NOMO-1 (cell line): ENCODE data around the gene PPFIA4.

Experiments used
- DNase-seq, 2 experiments: peaks; one replicate each; lab custom pipeline; 2025; ENCODE audit not compliant: unreplicated experiment in 2 of 2; lab: John Stamatoyannopoulos, UW

PPFIA4 gene

DNA sequence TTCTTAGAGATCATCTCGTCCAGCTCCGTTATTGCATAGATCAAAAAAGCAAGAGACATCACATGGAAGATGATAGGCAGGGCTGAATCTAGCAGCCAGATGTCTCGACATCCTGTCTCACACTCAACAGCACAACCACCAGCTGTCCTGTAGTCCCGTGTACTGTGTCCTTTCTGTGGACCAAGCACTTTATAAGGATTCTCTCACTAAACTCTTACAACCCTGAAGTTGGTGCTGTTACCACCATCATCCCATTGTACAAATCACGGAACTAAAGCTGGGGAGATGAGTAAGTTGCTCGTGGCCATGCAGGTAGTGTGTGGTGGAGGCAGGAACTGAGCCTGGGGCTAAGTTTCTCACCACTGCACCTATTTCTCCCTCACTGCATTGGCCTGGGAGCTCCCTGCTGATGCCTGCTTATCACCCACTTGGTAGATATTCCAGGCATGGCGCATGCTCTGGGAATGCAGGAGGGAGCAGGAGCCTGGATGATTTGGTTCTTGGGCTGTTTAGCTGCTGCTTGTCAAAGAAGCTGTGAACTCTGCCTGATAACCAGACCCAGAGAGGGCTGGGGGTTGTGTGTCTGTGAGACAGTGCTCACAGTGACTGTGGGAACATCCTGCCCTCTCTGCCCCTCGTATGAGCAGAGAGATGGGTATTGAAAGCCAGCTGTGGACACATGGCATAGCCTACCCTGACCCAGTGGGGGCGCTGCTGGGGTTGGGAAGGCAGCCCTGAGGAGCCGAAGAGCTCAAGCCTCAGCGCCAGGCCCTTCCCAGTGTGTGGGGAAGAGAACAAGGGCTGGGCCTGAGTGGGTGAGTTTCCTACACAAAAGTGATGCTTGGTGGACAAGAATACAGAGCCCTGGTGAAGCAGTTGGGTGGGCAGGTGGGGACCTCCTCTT lies 13.6 kb downstream of the PPFIA4 start:
- peak; percentile 71 to 83 for DNase-seq

DNA sequence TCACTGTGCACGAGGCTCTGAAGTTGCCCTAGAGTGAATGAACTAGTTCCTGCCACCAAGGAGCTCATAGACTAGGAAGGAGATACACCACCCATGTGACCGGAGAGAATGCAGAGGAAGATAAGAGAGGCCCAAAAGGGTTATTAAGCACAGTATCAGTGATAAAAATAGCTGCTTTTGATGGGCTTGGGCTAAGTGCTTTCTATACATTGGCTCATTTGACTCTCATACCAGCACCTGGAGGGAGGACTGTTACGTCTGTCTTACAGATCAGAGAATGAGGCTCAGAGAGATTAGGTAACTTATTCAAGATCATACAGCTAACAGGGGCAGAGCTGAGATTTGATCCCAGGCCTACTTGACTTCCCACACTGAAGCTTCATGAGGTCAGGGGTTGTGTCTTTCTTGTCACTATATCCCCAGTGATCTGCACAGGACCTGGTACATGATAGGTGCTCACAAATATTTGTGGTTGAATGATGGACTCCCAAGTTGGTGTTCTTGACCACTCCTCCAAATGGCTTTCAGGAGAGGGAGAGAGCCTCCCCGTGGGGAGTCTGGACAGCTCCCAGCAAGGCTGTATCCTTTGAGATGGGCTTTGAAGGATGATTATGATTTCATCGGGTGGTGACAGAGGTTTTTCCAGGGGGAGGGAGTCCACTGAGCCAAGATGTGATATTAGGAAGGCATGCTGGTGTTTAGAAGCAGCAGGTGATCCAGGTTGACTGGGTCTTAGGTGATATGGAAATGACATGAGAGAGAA lies 14.4 kb downstream of the PPFIA4 start:
- DNase-seq, result no peak

DNA sequence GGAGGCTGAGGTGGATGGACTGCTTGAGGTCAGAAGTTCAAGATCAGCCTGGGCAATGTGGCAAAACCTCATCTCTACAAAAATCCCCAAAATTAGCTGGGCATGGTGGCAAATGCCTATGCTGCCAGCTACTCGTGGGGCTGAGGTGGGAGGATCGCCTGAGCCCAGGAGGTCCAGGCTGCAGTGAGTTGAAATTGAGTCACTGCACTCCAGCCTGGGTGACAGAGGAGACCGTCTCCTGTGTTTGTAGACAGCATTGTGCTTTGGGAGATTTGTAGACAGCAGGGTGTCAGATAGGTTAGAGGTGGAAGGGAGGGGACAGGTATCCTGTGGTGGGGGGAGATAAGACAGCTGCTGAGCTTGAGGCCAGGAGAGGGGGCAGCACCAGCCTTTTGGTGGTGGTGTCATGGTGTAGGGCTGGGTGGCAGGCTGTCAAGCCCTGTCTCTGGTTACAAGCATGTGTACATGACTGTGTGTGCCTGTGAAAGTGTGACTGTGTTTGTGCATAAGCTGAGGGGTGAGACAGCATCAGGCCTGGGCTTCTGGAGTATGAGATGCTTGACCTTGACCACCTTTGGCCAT lies 15.2 kb downstream of the PPFIA4 start:
- DNase-seq, result no peak

DNA sequence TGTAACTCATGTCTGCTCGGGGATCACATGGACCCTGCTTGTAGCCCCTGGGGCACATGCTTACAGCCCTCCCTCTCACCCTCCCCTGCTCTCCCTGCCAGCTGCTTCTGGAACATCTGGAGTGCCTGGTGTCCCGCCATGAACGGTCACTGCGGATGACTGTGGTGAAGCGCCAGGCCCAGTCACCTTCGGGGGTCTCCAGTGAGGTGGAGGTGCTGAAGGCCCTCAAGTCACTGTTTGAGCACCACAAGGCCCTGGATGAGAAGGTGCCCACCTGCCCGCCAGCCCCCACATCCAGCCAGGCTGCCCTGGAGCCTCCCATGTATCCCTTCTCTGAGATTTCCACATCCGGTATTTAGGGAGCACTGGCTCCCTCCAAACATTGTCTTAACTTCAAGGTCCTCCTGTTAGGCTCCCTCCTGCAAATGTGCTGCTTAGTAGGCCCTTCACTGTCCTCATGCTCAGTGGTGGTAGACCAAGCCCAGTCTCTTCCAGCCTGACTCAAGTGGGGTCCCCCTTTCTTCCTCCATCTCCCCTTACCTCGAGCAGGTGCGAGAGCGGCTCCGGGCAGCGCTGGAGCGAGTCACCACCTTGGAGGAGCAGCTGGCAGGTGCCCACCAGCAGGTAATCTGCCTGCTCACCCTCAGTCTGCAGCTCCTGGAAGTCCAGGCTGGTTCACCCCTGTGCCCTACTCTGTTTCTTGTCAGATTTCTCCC lies 17.7 kb downstream of the PPFIA4 start:
- DNase-seq, result no peak

DNA sequence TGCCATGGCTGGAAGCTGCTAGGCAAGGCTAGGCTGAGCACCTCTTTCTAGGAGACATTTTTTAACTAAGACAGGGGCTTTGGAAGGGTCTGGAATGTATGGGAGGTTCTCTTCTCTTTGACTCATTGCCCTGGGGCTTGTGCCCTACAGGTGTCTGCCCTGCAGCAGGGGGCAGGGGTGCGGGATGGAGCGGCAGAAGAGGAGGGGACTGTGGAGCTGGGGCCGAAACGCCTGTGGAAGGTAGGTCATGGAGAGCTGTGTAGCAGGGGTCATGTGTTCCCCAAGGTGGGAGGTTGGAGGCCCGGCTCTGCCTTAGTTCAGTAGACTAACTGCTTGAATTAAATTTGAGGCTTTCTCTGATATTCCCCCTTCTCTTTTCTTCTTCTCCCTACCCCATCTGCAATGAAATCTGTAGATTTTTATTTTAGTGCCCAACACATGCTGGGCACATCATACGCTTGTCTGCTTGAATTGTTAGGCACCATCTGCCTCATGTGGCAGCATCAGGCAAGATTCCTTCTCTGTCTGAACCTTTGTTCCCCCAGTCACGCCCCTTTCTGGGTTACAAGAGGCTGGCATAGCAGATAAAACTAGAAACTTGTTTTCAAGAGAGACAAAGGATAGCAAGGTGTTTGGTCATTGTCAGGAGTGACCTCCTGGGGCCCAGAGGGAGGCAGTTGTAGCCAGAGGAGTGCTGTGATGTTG lies 18.4 kb downstream of the PPFIA4 start:
- no peak for DNase-seq

DNA sequence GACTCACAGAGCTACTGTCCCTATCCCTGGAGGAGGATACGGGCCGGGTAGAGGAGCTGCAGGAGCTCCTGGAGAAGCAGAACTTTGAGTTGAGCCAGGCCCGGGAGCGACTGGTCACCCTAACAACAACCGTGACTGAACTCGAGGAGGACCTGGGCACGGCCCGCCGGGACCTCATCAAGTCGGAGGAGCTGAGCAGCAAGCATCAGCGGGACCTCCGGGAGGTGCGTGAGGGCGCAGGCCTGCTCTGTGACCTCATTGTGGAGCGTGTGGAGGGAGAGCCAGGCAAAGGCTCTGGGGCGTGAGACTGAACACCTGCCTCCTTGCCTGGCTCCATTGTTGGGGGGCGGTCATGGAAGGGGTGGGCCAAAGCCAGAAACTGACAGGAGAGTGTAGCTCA lies 19.0 kb downstream of the PPFIA4 start:
- no peak for DNase-seq

DNA sequence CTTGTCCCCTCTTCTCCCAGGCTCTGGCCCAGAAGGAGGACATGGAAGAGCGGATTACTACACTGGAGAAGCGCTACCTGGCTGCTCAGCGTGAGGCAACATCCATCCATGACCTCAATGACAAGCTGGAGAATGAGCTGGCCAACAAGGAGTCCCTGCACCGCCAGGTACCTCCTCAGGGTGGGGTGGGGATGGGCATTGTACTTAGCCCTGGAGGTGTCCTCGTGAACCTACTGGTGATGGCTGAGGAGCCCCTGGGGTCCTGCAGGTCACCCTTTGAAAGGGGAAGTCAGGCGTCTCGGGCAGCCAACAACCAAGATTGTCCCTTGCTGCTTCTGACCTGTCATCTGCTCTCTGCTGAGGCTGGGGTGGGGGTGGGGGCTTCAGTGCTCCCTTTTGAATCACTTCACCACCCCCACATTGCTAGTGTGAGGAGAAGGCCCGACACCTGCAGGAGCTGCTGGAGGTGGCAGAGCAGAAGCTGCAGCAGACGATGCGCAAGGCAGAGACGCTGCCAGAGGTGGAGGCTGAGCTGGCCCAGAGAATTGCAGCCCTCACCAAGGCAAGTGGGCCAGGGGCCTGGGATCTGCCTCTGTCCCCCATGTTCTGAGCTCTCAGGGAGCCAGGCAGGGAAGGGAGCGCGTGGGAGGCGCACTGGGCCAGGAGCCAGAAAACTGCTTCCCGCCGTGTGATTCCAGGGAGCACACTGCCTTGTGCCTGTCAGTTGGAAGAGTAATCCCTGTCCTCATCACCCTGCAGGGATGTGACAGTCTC lies 19.7 kb downstream of the PPFIA4 start:
- DNase-seq, result no peak

DNA sequence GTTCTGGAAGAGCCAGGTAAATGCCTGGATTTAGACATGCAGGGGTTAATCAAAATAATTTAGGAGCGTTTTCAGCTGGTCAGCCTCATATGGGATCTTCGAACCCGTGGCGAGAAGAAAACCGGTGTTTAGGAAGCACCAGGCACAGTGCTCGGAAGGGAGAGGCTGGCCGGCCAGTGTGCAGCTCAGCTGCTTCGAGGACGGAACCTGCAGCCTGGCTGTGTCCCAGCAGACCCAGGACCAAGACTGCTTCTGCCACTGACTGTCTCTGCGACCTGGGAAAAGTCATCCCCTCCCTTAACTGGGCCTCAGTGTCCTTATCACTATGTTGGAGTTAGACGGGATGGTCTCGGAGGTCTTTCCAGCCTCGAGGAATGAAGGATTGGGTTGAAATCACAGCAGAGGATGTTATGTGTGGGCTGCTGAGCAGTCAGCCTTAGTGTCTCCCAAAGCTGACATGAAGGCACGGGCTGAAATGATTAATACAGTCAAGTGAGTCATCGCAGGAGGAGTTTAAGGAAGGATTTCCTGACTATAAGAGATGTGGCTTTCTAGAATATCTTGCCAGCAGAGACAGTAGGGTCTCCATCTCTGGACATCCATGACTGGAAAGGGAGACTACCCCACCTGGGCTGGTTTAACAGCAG lies 20.8 kb downstream of the PPFIA4 start:
- peak in 1 of 2 experiments; percentile 63 for DNase-seq

DNA sequence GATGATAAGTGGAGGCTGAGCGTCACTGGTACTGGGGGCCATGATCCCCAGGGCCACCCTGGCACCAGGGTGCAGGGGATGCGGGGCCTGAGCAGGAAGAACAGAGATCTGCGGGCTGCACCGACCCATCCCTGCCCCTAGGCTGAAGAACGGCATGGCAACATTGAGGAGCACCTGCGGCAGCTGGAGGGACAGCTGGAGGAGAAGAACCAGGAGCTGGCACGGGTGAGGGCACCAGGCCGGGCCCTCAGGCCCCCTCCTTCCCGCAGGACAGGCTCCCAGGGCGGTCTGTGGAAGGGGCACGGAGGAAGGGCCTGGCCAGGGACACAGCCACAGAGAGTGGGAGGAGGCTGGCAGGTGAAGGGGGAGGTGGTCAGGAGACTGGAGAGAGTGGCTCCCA lies 21.8 kb downstream of the PPFIA4 start:
- no peak for DNase-seq

DNA sequence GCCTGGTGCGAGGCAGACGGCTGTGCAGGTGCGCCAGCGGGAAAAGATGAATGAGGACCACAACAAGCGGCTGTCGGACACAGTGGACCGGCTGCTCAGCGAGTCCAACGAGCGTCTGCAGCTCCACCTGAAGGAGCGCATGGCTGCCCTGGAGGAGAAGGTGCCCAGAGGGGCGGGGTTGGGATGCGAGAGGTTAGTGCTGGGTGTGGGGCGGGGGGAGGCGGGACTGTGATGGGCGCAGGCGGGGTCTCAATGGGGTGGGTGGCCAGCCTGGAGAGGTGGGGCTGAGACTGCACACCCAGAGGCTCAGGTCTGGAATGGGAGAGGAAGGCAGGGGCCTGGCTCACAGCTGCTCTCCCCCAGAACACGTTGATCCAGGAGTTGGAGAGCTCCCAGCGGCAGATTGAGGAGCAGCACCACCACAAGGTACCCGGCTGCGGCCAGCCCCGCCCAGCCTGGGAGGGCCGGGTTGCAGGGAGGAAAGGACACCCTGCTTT lies 22.3 kb downstream of the PPFIA4 start:
- DNase-seq, result no peak

DNA sequence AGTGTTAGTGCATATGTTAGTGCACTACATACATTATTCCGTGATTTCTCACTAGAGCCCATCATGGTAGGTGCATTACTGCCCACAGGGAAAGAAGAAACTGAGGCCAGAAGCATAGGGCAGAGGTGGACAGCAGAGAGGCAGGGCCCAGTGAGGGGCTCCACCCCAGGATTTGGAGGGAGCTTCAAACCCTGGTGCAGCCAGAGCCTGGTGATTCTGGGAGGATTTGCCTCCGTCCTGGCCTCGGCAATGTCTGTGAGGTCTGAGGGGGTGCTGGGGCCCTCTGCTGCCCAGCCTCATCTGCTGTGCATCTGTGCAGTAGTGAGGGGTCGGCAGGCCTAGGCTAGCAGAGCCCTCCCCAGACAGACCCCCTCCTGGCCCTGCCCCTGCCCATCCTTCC lies 22.8 kb downstream of the PPFIA4 start:
- DNase-seq, result no peak

DNA sequence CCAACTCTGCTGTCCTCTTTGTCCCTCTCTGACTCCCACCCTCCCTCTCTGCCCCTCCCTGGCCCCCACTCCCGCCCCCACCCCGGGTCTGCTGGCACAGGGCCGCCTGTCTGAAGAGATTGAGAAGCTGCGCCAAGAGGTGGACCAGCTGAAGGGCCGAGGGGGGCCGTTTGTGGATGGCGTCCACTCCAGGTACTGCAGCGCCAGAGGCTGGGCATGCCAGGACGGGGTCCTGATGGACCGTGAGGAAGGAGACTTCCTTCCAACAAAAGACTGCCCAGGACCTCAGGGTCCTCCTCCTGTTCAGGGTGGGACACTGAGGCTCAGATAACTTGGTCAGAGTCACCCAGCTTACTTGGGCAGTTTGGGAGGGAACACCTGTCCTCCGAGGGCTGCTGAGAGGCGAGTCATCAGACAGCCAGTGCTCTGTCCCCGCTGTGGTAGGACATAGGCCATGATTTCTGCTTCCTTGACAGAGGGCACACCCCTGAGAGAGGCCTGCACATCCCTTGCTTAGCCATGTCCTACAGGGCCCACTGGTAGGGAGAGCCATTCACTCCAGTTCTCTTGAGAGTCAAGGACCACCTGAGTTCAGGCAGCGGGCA lies 23.4 kb downstream of the PPFIA4 start:
- no peak for DNase-seq

DNA sequence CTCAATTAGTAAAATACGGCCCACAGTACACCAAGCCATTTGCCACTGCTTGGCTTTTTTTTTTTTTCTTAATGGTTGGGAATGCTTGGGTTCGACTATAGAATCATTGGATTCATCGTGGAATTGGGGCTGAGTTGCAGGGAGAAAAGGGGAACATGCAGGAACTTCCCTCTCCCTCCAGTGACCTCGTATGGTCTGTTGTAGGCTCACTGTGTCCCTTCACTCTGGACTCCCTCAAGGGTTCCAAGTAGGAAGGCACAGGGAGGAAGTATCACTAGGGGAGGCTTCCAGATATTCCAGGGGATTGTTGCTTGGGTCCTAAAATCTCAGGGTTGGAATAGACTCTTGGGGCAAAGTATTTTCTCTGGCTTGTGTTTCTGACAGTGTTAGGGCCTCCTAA lies 24.5 kb downstream of the PPFIA4 start:
- DNase-seq, result no peak

DNA sequence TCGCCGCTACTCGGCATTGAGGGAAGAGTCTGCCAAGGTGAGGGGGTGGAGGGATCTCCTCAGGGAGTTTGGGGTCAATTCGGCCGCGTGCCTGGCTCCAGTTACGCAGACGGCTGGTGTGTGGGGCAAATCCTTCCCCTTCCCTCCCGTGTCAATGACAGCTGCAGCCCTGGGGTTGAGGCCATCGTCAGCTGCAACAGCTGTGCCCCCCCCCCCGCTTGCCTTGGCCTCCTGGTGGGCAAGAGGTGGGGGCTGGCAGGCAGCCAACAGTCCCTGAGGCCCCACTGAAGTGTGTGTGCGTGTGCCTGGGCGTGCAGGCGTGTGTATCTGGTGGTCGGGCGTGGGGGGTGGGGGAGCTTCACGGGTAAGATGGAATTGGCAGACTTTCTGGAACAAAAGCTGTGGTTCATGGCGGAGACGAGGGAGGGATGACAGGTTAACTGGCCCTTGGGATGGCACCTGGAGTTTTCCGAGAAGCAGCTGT lies 25.6 kb downstream of the PPFIA4 start:
- DNase-seq, result no peak

DNA sequence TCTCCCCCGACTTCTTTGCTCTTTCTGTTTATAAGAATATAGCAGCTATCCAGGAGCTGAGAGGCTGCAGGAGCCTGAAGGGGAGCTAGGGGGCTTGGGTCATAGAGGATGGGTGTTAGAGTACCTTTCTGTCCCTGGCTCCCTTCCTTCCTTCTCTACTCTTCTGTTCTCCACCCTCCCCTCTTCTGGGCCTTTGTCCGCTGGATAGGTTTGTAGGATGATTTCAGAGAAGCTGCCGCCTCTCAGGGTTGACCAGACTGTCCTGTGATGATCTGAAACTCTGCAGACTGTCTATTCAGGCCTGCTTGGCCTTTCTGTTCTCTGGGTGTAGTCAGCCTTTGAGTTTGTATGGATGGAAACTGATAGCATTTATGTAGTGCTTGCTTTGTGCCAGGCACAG lies 26.3 kb downstream of the PPFIA4 start:
- DNase-seq, result no peak

DNA sequence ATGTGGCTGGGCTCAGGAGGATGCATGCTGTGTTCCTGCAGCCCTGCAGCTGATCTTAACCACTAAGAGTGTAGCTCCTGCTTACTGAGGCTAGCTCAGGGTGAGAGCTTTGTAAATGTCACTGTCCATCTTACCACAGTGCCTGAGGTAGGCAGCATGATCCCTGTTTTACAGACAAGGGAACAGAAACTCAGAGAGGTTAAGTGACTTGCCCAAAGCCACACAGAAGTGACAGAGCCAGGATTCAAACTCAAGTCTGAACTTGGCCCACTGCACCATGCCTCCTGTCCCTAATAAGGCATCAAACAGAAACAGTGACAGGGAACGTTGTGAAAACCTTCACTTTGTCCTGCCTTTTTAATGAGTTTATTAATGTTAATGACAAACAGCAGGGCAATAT lies 27.9 kb downstream of the PPFIA4 start:
- DNase-seq, result no peak

DNA sequence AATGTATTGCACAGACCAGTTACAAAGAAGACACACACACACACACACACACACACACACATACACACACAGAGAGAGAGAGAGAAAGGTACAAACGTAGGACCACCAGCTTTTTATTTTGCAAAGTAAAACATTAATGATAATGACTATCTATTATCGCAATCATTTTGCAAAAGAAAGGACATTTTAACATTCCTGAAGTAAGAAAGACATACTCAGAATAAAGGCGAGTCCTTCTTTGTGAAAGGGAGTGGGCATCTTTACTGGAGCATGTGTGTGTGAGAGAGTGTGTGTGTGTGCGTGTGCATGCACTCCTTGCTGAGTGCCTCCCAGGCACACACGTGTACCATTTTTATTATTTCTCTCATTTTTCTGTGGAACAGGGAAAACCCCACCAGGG lies 28.4 kb downstream of the PPFIA4 start:
- no peak for DNase-seq

DNA sequence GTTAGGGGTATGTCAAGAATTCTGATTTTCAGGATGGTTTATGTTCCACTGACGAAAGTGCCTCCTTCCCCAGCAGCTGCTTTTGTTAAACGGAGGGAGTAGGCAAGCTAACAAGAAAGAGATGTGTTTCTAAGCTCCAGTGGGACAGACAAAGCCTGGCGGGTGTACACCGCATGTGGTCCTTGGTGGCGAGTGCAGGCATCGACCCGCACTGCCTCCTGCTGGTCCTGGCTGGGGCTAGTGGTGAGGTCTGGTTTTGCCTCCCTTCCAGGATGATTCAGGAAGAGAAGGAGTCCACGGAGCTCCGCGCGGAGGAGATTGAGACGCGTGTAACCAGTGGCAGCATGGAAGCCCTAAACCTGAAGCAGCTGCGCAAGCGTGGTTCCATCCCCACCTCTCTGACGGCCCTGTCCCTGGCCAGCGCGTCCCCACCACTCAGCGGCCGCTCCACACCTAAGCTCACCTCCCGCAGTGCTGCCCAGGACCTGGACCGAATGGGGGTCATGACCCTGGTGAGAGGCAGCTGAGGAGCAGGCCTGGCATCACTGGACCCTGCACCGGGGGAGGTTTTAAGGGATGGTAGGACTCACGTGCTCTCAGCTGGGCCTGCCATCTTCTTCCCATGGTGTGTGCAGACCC lies 29.0 kb downstream of the PPFIA4 start:
- DNase-seq, result no peak
